Measurements from ENCODE around the gene FARSA. TPM values are rescaled to one million over a fixed set of nuclear protein-coding genes. Genes with fewer than 3 reads are reported as not detected.
A peak's percentile ranks its signal among the peaks of the same experiment; 100 is the strongest.
"Not testable (repeated sequence)": the region's sequence is repeated elsewhere in the genome, so short reads cannot be mapped to it uniquely, and the experiment has no call there.

The FARSA gene
- total RNA-seq, result 10 to 100 TPM; 31.8 to 49.1 TPM
- long read RNA-seq, transcript FARSA-201 (13 exons, 1,814 nt), result major isoform, 86 of 121 reads
- long read RNA-seq, partial matches to known transcripts, result 31 of 121 reads
- long read RNA-seq, other reads (novel, unspliced or antisense), result 4 of 121 reads

DNA sequence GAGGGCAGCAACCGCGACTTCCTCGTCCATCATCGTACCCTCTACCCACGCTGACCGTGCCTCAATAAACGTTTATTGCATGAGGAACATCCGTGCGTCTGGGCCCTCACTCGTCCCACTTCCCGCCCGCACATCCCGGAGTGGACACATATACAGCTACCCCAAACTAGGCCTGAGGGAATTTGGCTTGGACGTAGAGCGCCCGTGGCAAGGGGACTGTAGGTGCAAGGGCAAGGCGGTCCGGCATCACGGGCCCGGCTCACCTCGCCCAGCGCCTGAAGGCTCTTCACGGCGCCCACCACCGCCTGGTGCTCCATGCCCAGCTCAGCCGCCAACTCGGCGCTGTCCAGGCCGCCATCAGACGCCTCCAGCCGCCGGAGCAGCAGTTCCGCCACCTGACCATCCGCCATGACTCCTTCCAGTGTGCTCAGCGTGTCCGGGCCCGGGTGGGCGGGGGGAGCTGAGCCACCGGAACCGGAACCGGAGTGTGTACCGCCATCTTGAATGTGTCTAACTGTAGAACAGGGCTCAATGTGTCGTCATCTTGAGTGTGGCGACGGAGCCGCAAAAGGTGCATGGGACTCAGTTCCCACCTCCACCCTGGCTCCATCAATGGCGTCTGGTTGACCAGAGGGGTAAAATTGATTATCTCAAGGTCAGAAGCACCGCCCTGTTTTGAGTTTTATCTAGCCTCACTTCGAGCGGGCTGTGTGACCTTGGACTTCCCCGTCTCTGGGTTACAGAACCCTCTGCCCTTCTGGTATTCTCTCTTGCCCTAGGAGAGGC is at the start of gene FARSA:
TSS of gene FARSA (minus strand) at position 425 of the 786 bp plus-strand sequence. CDS start at position 410, 15 bp downstream.
- intact Hi-C loops (cut with DNase I), result no loop called here
- ATAC-seq (peak; percentile 82 to 85), DNase-seq (peak; percentile 94)

DNA sequence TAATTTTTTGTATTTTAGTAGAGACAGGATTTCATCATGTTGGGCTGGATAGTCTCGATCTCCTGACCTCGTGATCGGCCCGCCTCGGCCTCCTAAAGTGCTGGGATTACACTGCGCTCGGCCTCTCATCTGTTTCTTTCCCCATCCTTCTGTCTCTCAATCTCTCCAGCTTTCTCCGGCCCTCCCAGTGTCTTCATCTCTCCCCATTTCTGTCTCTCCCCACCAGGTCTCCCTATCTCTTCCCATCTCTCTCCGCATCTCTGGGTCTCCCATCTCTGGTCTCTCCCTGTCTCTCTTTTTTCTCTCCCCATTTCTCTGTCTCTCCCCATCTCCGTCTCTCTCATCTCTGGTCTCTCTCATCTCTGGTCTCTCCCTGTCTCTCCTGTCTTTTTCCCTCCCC is 49.6 kb upstream of the FARSA start:
- intact Hi-C loops (cut with DNase I), result no loop called here

DNA sequence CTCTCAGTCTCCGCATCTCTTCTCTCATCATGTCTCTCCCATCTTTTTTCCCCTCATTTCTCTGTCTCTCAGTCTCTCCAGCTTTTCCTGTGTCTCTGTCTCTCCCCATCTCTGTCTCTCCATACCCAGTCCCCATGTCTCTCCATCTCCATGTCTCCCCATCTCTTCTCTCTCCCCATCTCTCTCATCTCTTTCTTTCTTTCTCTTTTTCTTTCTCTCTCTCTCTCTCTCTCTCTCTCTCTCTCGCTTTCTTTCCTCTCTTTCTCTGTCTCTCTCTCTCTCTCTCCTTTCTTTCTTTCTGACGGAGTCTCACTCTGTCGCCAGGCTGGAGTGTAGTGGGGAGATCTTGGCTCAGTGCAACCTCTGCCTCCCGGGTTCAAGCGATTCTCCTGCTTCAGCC is 49.1 kb upstream of the FARSA start:
- DNase-seq (no peak), ATAC-seq (no peak)
- intact Hi-C loops (cut with DNase I), result no loop called here

More for the DNA sequence above, 49.6 kb upstream of the FARSA start:
- no peak for DNase-seq
- no peak for ATAC-seq

DNA sequence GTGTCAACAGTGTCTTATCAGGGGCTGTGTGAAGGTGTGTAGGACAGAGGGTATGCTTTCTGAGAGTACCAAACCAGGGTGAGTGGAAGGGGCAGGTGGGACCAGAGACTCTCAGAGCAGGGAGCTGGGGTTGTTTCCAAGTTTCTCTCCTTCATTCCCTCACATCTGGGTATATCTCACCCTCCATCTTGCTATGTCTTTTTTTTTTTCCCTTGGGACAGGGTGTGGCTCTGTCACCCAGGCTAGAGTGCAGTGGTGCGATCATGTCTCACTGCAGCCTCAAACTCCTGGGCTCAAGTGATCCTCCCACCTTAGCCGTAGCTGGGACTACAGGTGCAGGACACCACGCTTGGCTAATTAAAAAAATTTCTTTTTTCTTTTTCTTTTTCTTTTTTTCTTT is 46.5 kb upstream of the FARSA start:
- DNase-seq (no peak), ATAC-seq (no peak)
- intact Hi-C loops (cut with DNase I), result loop anchor here (2.0 to 10.0 kb wide), 5 partner anchors 113 to 605 kb away; no protein-coding TSS in a partner anchor

DNA sequence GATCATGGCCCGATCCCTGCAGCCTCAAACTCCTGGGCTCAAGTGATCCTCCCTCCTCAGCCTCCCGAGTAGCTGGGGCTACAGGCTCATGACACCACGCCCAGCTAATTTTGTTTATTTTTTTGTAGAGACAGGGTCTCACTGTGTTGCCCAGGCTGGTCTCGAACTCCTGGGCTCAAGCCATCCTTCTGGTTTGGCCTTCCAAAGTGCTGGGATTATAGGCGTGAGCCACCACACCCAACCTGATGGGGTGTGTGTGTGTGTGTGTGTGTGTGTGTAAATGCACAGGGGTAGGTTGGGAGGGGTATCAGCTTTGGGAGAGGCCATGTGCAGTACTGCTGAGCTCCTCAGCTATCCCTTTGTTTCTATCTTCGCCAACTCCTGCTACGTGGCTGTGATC is 42.6 kb upstream of the FARSA start:
- not testable (repeated sequence) for ATAC-seq, DNase-seq
- intact Hi-C loops (cut with DNase I), result loop anchor here (5.0 to 10.0 kb wide), 2 partner anchors 286 to 609 kb away; no protein-coding TSS in a partner anchor

DNA sequence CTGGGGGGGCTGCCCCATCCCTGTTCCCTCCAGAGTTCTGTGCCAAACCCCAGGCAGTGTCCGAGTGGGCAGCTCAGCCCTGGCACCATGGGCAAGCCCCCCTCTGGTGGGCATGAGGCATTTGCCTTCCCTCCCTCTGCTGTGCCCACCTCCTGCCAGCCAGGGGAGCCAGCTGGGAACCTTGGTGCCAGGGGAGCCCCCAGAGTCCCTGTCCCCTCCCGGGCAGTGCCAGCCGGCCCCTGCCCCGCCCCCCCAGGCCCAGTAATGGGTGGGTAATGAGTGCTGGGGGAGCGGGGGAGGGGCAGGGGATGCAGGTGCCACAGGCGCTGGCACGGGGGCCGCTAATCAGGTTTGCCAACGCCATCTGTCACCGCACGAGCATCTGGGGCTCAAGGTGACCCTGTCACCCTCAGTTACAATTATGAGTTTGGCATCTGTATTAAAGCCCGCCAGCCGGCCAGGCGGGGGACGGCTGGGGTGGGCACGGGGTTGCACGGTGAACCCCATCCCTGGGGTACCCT is 41.8 kb upstream of the FARSA start:
- no peak for DNase-seq

DNA sequence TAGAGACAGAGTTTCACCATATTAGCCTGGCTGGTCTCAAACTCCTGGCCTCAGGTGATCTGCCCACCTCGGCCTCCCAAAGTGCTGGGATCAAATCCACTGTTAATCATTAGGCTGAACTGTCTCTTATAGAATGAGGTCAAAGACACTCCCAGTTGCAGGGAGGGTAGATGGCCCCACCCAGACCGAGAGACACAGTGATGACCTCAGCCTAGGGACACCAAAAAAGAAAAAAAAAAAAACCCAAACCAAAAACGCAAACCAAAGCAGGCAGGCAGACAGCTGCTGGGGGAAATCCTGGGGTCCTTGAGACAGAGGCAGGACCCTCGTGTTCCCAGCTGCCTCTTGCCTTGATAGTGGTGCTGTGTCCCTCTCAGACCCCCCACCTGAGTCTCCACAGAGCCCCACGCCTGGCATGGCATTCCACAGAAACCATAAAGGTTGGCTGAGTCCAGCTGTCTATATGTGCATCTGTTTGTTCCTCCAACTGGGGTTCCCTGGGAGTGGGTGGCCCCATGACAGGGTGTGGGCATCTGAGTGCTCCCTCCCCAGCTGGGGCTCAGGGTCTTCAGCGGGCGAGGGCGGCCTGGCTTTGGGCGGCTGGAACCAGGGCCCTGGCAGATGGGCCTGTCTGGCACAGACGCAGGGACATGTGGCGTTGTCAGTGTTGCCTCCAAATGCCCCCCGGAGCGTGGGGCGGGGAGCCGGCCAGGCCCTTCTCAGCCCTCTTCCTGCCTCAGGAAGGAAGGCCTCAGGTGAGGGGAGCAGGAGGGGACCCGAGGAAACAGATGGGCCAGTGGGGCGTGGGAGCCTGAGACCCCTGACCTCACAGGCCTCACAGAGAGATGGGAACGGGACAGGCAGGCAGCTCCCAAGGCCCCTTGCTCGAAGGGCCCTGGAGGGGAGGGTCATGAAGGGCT is 41.0 kb upstream of the FARSA start:
- intact Hi-C loops (cut with DNase I), result loop anchor here (5.0 to 10.0 kb wide), 2 partner anchors 288 to 610 kb away; no protein-coding TSS in a partner anchor
- ATAC-seq (no peak), DNase-seq (no peak)

More for the DNA sequence above, 41.8 kb upstream of the FARSA start:
- no peak for ATAC-seq
- intact Hi-C loops (cut with DNase I), result loop anchor here (5.0 to 10.0 kb wide), 2 partner anchors 287 to 610 kb away; no protein-coding TSS in a partner anchor

DNA sequence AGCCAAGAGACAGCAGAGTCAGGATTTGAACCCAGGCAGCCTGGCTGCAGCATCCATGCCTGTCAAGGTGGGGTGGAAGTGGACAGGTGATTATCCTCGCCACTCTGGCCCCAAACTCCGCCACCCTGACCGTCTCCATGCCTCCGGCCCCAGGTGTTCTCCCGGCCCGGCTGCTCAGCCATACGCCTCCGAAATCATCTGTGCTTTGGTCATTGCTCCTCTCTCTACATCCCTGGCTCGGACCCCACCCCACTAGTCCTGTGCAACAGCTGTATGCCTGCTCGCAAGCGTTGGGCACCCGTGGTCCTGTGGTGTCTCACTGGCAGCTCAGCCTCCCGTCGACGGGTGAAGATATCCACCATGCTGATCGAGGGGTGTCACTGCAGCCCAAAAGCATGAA is 39.7 kb upstream of the FARSA start:
- ATAC-seq (no peak), DNase-seq (no peak)
- intact Hi-C loops (cut with DNase I), result loop anchor here in 1 of 2 donors (10.0 kb wide), 1 partner anchor 612 kb away; no protein-coding TSS in a partner anchor

DNA sequence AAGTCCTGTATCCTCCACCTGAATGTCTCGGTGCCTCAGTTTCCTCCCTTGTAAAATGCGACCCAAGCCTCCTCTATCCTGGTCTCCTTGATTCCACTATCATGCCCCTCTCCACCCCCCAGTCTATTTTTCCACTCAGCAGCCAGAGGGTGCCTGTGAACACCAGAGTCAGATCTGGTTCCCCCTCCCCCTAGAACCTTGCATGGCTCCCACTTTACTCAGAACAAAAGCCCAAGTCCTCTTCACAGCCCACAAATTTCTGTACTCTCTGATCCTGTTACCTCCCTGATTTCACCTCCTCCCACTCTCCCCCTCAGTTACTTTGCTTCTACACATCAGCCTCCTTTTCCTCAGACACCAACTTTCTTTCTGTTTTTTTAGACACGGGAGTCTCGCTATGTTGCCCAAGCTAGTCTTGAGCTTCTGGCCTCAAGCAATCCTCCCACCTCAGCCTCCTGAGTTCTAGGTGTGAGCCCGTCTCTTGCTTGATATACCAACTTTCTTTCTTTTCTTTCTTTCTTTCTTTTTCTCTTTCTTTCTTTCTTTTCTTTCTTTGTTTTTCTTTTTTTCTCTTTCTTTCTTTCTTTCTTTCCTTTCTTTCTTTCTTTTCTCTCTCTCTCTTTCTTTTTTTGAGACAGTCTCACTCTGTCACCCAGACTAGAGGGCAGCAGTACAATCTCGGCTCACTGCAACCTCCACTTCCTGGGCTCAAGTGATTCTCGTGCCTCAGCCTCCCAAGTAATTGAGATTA is 36.7 kb upstream of the FARSA start:
- ATAC-seq (no peak), DNase-seq (no peak)
- intact Hi-C loops (cut with DNase I), result loop anchor here in 1 of 2 donors (10.0 kb wide), 1 partner anchor 615 kb away; no protein-coding TSS in a partner anchor

DNA sequence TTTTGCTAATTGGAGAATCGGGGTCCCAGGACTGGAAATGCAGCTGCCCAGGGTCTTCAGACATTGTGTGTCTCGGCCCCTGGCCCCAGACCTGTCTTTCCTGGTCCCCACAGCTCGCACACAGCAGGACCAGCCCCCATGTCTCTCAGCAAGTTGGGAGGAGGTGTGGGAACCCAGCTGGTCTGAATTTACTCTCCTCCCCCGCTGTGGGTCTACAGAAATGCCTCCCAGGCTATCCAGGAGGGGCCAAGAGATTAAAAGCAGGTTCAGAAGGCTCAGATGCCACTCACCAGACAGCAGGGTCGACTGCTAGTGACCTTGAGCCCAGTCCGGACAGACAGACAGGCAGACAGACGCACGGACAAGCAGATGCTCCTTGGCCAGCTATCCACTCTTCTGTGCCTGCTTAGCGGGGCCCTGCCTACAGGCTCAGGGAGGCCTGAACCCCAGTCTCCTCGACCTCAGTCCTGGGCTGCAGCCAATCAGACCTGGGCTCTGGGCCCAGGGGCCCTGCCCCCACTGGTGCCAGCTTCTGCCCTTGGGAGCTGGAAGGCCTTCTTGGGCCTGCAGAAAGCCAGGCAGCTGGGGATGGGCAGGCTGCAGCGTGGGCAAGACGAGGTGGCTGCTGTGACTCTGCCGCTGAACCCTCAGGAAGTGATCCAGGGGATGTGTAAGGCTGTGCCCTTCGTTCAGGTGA is 35.9 kb upstream of the FARSA start, which contains the start of gene DAND5:
TSS of gene DAND5 (plus strand) at position 285 of the 697 bp plus-strand sequence. CDS start at position 370, 85 bp downstream.
- peak; percentile 50 to 77 for ATAC-seq
- intact Hi-C loops (cut with DNase I), result no loop called here
- peak; percentile 45 for DNase-seq

DNA sequence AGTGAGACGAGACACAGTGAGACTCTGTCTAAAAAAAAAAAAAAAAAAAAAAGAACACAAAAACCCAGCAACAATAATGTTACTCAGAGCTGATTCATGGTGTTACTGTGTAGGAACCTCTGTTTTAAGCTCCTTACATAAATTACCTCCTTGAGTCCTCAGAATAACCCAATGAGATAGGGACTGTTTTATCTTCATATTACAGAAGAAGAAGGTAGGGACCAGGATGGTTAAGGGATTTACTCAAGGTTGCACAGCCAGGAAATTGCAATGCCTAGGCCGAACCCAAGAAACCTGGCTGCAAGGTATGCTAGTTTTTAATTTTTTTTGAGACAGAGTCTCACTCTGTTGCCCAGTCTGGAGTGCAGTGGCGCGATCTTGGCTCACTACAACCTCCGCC is 34.4 kb upstream of the FARSA start:
- ATAC-seq (no peak), DNase-seq (no peak)
- intact Hi-C loops (cut with DNase I), result no loop called here

DNA sequence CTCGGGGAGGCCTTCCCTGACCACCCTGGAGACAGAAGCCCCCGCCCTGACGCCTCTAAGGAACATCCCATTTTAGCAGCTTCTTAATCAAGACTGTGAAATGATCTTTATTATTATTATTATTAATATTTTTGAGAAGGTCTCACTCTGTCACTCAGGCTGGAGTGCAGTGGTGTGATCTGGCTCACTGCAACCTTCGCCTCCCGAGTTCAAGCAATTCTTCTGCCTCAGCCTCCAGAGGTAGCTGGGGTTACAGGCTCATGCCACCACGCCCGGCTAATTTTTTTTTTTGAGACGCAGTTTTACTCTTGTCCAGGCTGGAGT is 32.3 kb upstream of the FARSA start:
- no peak for ATAC-seq
- no peak for DNase-seq
- intact Hi-C loops (cut with DNase I), result no loop called here

DNA sequence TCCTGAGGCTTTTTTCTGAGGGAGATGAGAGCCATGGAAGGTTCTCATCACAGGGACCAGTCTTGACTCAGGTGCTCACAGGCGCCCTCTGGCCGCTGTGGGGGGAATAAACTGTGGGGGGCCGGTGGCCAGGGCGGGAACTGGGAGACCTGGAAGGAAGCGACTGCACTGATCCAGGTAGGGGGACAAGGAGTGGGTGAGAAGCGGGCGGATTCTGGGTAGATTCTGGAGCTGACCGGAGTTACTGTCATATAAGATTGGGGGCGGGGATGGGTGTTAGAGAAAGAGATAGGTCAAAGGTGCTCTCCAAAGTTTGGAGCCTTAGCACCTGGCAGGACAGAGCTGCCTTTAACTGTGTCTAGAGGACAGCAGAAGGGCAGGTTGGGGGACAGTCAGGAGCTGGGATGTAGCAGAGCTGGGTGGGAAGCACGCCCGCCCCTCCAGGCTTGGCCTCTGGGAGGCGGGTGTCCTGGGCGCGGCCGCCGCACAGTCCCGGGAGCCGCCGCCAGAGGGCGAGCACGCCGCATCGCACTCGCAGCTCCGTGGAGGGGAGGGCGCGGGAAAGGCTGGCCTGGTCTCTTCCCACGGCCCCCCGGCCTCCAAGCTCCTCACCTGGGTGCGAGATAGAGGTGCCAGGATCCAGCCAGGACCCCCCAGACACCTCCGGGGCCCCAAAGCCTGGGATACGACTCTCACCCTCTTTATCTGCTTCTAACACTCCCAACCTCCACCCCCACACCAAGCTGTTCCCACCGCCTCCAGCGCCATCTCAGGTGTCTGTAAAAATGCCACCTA is 31.7 kb upstream of the FARSA start:
- ATAC-seq, result peak; percentile 93 to 96
- intact Hi-C loops (cut with DNase I), result no loop called here
- DNase-seq, result peak; percentile 82

DNA sequence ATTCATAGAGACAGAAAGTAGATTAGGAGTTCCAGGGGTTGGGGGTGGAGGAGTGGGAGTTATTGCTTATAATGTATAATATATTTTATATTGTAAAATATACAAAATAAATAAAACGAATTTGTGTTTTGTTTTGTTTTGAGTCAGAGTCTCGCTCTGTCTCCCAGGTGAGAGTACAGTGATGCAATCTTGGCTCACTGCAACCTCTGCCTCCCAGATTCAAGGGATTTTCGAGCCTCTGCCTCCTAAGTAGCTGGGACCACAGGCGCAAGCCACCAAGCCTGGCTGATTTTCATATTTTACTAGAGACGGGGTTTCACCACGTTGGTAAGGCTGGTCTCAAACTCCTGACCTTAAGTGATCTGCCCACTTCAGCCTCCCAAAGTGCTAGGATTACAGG is 26.0 kb upstream of the FARSA start:
- intact Hi-C loops (cut with DNase I), result no loop called here
- no peak for ATAC-seq
- DNase-seq, result no peak

DNA sequence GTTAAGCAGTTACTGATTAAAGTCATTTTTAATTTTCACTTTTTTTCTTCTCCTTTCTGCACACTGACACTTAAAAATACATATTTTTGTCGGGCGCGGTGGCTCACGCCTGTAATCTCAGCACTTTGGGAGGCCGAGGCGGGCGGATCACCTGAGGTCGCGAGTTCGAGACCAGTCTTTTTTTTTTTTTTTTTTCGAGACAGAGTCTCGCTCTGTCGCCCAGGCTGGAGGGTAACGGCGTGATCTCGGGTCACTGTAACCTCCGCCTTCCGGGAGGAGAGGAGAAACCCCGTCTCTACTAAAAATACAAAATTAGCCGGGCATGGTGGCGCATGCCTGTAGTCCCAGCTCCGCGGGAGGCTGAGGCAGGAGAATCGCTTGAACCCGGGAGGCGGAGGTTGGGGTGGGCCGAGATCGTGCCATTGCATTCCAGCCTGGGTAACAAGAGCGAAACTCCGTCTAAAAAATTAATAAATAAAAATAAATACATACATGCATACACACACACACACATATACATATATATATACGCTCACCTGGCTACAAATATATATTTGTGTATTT is 24.0 kb upstream of the FARSA start:
- DNase-seq; intact Hi-C loops (cut with DNase I): not testable (repeated sequence)
- ATAC-seq, result peak in 1 of 2 donors; percentile 2

DNA sequence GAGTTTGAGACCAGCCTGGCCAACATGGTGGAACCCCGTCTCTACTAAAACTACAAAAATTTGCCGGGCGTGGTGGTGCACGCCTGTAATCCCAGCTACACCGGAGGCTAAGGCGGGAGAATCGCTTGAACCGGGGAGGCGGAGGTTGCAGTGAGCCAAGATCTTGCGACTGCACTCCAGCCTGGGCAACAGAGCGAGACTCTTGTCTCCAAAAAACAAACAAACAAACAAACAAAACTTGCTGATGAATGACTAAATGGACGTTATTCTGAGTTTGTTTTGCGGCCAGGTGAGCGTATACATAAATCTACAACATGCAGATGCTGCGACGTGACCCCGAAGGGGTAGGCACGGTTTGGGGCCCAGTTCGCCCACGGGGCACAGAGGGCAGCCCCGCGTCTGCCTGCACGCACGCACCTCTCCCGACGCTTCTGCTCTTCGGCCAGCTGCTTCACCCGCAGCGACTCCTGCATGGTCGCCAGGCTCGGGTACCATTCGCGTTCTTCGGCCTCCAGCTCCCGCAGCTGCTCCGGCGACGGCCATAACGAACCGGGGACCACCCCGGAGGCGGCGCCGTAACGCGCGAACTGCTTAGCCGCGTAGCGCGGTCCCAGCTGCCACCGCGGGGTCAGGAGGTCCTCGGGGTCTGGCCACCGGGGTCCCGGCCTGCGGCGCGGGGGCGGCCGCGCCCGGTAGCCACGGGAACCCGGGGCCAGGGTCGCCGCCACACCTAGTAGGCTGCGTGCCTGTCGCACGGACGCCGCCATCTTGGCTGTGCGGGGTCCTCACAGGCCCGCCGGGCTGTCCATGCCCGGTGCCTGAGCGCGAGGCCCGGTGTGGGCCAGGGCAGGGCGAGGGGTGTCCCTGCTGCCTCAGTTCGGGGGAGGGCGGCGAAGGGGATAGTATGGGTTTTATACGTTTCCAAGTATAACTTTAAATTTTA is 23.2 kb upstream of the FARSA start, which contains the start of gene GADD45GIP1:
TSS of gene GADD45GIP1 (minus strand) at position 778 of the 943 bp plus-strand sequence. CDS start at position 767, 11 bp downstream.
- intact Hi-C loops (cut with DNase I), result no loop called here
- DNase-seq (peak; percentile 84), ATAC-seq (peak; percentile 94 to 96)

Data from left cardiac atrium (tissue), 4 donors.